Peyer's patch (tissue), 4 donors: ENCODE data around the gene TLN1. TPM values are rescaled to one million over a fixed set of nuclear protein-coding genes. Genes with fewer than 3 reads are reported as not detected.

Source experiments
- DNase-seq, 3 donors: peaks; one replicate each; pipeline ENCODE4 v3.0.0-alpha.2; 2017 to 2019
- H3K27ac ChIP-seq, 4 donors: fragments of 200-600 bp; sonication (generic); one replicate each; pipeline ENCODE4 v1.5.1; 2016 to 2019
- H3K27me3 ChIP-seq, 2 donors: fragments of 200-600 bp; sonication (generic); one replicate each; pipeline ENCODE4 v1.5.1; 2019
- H3K36me3 ChIP-seq, 3 donors: fragments of 200-600 bp; sonication (generic); one replicate each; pipeline ENCODE4 v1.5.1; 2016 to 2019
- H3K4me1 ChIP-seq, 4 donors: fragments of 200-600 bp; sonication (generic); one replicate each; pipeline ENCODE4 v1.5.1; 2016 to 2019
- H3K4me3 ChIP-seq, 4 donors: fragments of 200-600 bp; sonication (generic); 1 replicate in 3 of 4; 2 replicates in 1 of 4; pipeline ENCODE4 v1.5.1; 2016 to 2019; ENCODE audit warnings: mild to moderate bottlenecking in 1 of 4
- H3K9me3 ChIP-seq, 4 donors: fragments of 200-600 bp; sonication (generic); one replicate each; pipeline ENCODE4 v1.5.1; 2016 to 2019; ENCODE audit warnings: mild to moderate bottlenecking in 1 of 4
- POLR2A ChIP-seq, 2 donors: fragments of 450-650 bp; IDR thresholded peaks; one replicate each; pipeline ENCODE4 v1.5.1; 2017; ENCODE audit warnings: antibody characterized with exemption in 2 of 2, mild to moderate bottlenecking in 2 of 2, moderate library complexity in 2 of 2
- total RNA-seq, 4 donors: library from RNA; depleted of rRNA; stranded (reverse); fragments of >200 nt; gene quantifications; one replicate each; pipeline ENCODE4 v1.1.0, GENCODE V29; 2016
- TF ChIP-seq, protein P1 (sequence below), 6 experiments: fragments of 450-650 bp in 4 of 6; fragments of 200-600 bp in 2 of 6; sonication (generic) in 1 of 6; IDR thresholded peaks; one replicate each; pipeline ENCODE4 v1.5.1; 2017 to 2019; ENCODE audit warnings: antibody characterized with exemption in 6 of 6, mild to moderate bottlenecking in 3 of 6, moderate library complexity in 1 of 6

Gene TLN1
- total RNA-seq, 4 donors from 2014 or later, result 129 to 262 (median 188) TPM

DNA sequence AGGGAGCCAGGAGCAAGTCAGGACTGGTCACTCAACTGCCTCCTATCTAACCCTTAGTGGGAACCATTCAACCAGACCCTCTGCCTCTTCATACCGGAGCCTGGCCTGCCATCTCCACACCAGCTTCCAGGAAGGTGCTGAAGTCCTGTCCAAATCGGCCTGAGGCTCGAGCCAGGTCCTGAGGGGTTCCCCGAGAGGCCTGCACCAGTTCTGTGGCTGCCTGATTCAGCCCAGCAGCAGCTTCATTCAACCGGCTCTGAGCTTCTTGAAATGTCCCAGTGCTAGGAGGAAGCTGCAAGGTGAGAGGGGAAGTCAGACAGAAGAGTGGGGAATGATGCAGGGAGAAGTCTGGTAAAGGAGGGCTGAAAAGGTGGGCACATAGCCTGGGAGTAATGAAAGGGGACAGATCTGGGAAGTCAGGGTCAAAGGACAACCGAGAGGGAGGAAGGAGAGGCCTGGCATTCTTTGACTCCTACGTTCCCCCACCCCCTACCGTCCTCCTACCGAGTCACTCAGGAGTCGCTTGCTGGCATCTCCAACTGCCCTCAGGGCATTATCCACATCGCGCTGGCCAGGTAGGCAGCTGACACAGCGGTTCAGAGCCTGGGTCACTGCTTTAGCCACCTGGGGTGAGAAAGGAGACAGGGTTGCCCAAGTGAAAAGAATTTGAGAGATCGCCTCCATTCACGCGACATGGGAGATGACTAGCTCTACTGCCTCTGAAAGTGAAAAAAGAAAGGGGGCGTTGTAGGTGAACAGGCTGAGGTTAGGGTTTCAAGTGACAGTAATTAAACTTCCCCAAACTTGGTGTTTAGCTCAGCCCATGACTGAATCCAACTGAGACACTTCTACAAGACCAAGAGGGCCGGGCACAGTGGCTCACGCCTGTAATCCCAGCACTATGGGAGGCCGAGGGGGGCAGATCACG is 20.2 kb downstream of the TLN1 start:
- H3K4me1 ChIP-seq, result no peaks in the 10 kb centered on the region
- no peak overlapping the region for H3K4me3 ChIP-seq
- no peaks in the 10 kb centered on the region for H3K9me3 ChIP-seq
- peaks cover 0 to 93% (median 8%) of the 10 kb centered on the region in 3 donors for H3K36me3 ChIP-seq
- no peak overlapping the region for H3K27ac ChIP-seq
- TF ChIP-seq, protein P1, sequence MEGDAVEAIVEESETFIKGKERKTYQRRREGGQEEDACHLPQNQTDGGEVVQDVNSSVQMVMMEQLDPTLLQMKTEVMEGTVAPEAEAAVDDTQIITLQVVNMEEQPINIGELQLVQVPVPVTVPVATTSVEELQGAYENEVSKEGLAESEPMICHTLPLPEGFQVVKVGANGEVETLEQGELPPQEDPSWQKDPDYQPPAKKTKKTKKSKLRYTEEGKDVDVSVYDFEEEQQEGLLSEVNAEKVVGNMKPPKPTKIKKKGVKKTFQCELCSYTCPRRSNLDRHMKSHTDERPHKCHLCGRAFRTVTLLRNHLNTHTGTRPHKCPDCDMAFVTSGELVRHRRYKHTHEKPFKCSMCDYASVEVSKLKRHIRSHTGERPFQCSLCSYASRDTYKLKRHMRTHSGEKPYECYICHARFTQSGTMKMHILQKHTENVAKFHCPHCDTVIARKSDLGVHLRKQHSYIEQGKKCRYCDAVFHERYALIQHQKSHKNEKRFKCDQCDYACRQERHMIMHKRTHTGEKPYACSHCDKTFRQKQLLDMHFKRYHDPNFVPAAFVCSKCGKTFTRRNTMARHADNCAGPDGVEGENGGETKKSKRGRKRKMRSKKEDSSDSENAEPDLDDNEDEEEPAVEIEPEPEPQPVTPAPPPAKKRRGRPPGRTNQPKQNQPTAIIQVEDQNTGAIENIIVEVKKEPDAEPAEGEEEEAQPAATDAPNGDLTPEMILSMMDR (IDR thresholded peaks at IDR 0.05), result no peak
- TF ChIP-seq POLR2A (IDR thresholded peaks at IDR 0.05), result no peak
- DNase-seq, result no peak
- H3K27me3 ChIP-seq, result no peaks in the 10 kb centered on the region

DNA sequence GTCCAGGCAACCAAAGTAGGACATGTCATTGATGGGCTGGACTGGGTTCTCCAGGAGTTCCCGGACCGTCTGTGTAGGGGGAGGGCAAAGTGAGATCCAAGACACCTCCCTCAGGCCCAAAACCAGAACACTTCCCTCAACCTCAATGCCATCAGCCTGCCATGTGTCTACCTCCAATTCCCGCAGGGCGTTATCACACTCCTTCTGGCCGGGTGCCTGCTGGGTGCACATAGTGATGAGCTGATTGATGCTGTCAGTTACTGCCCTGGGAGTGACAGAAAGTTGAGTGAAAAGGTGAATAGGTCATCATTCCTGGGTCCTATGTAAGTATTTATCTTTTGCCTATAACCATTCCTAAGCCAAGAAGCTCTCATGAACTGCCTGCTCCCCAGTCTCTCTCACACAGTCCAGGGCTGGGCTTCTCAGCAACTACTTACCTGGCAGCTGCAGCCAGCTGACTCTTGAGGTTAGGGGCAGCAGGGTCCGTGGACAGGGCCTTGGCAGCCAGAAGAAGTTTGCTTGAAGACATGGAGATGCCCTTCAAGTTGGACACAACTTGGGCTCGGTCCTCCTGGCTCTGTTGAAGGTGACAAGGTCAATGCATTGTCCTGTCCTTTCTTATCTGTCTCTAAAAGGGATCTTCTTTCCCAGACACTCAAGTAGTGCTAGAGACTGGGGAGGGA is 21.0 kb downstream of the TLN1 start:
- Histone ChIP-seq H3K27ac (no peak overlapping the region), H3K4me1 (no peaks in the 10 kb centered on the region), H3K27me3 (no peaks in the 10 kb centered on the region), H3K9me3 (no peaks in the 10 kb centered on the region), H3K36me3 (peaks cover 0 to 93% (median 8%) of the 10 kb centered on the region in 3 donors), H3K4me3 (no peak overlapping the region)
- no peak for DNase-seq
- TF ChIP-seq, protein P1 (IDR thresholded peaks at IDR 0.05), result no peak
- TF ChIP-seq POLR2A (IDR thresholded peaks at IDR 0.05), result no peak

GRCh38 chr9:35708146-35708545 is 23.8 kb downstream of the TLN1 start:
- no peaks in the 10 kb centered on the region for H3K4me1 ChIP-seq
- peak in 1 of 3 donors; percentile 5 for DNase-seq
- H3K4me3 ChIP-seq, result no peak overlapping the region
- H3K9me3 ChIP-seq, result no peaks in the 10 kb centered on the region
- TF ChIP-seq, protein P1 (IDR thresholded peaks at IDR 0.05), result no peak
- TF ChIP-seq POLR2A (IDR thresholded peaks at IDR 0.05), result no peak
- H3K36me3 ChIP-seq, result peaks cover 0 to 93% (median 0%) of the 10 kb centered on the region in 3 donors
- H3K27me3 ChIP-seq, result no peaks in the 10 kb centered on the region
- no peak overlapping the region for H3K27ac ChIP-seq

- no peaks in the 10 kb centered on the region for H3K9me3 ChIP-seq
- no peak for TF ChIP-seq POLR2A (IDR thresholded peaks at IDR 0.05)
- TF ChIP-seq, protein P1 (IDR thresholded peaks at IDR 0.05), result no peak
- H3K27me3 ChIP-seq, result no peaks in the 10 kb centered on the region
- no peaks in the 10 kb centered on the region for H3K4me1 ChIP-seq
- H3K27ac ChIP-seq, result no peak overlapping the region
- DNase-seq, result no peak
- H3K36me3 ChIP-seq, result peaks cover 0 to 93% (median 0%) of the 10 kb centered on the region in 3 donors
- no peak overlapping the region for H3K4me3 ChIP-seq
Measured at GRCh38 chr9:35706951-35707350, 25.0 kb downstream of the TLN1 start.

DNA sequence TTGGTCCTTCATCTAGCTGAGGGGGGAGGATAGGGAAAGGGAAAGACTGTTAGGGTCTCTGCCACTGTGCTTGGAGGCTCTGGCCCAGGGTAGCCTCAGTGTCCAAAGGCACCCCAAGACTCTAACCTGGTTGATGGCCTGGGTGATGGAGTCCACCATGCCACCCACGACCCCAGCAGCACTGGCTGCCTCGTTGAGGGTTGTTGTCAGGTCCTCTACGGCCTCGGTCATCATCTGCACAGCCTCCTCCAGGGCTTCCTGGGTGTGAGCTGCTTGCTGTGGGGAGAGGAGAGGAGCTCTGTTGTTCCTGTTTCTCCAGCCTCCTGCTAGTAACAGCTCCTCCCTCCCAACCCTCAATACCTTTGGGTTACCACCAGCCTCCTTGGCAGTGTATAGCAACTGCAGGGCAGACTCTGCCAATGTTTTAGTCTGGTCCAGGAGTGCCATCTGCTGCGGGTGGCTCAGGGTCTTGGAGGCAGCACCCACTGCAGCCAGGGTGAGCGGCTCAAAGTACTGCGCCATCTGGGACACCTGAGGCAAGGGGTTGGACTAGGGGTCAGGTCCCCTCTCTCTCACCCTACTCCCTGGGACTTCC is 26.1 kb downstream of the TLN1 start:
- no peaks in the 10 kb centered on the region for H3K9me3 ChIP-seq
- peaks cover 0 to 93% (median 0%) of the 10 kb centered on the region in 3 donors for H3K36me3 ChIP-seq
- no peaks in the 10 kb centered on the region for H3K27me3 ChIP-seq
- TF ChIP-seq, protein P1 (IDR thresholded peaks at IDR 0.05), result no peak
- no peak for TF ChIP-seq POLR2A (IDR thresholded peaks at IDR 0.05)
- H3K4me1 ChIP-seq, result no peaks in the 10 kb centered on the region
- no peak overlapping the region for H3K4me3 ChIP-seq
- no peak for DNase-seq
- H3K27ac ChIP-seq, result no peak overlapping the region
